Suprapubic skin (tissue), 3 donors: Measurements from ENCODE around the gene ACER1.

Experiments
- CTCF ChIP-seq, 2 donors: fragments of 200-600 bp in 1 of 2; fragments of 450-650 bp in 1 of 2; sonication (generic) in 1 of 2; IDR thresholded peaks; one replicate each; pipeline ENCODE4 v1.5.1; 2016 to 2019; ENCODE audit warnings: antibody characterized with exemption in 2 of 2, mild to moderate bottlenecking in 1 of 2, moderate library complexity in 1 of 2
- EP300 ChIP-seq: sonication (generic); formaldehyde crosslinking; IDR thresholded peaks from one replicate; pipeline ENCODE4 v1.6.1; 2017; ENCODE audit warnings: antibody characterized with exemption

- TF ChIP-seq CTCF (IDR thresholded peaks at IDR 0.05): no peak
- no peak for TF ChIP-seq EP300
Measured at GRCh38 chr19:6319376-6319775, 14.0 kb downstream of the ACER1 start.
